ENCODE data around the gene ALAS1. TPM values are rescaled to one million over a fixed set of nuclear protein-coding genes. Genes with fewer than 3 reads are reported as not detected.

Gene ALAS1
- total and polyA plus RNA-seq, 2 of the 13 experiments (the other 11 are each of a cell fraction or from before 2014, with no cell fraction given) = 36.0 to 43.2 TPM

DNA sequence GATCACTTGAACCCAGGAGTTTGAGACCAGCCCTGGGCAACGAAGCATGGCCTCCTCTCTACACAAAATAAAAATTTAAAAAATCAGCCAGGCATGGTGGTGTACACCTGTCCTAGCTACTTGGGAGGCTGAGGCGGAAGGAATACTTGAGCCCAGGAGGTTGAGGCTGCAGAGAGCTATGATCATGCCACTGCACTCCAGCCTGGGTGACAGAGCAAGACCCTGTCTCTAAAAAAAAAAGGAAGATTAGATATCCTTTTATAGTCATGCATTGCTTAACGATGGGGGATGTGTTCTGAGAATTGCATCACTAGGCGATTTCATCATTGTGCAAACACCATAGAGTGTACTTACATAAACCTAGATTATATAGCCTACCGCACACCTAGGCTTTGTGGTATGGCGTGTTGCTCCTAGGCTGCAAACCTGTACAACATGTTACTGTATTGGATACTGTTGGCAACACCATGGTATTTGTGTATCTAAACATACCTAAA lies 12.6 kb downstream of the ALAS1 start (continued):
- TF ChIP-seq, protein P1, sequence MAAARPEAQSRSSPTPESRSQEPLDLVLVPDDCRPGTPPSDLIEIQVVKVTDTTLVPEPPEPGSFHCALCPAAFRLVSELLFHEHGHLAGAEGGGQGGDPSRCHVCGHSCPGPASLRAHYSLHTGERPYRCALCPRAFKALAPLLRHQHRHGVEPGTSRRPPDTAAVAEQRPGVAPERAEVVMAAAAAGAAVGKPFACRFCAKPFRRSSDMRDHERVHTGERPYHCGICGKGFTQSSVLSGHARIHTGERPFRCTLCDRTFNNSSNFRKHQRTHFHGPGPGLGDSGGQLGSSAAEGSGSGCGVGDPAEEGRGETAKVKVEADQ (CRISPR knock-in tag; IDR thresholded peaks at IDR 0.05; ENCODE audit: borderline replicate concordance) = peak; percentile 78; the same call in 1 of the 2 replicates
- TF ChIP-seq LCORL (IDR thresholded peaks at IDR 0.05) (peak; percentile 81), LCORL (CRISPR knock-in tag; IDR thresholded peaks at IDR 0.05) (peak; percentile 70; the same call in 1 of the 2 replicates), TEAD2 (CRISPR knock-in tag; IDR thresholded peaks at IDR 0.05) (no peak), MTF1 (CRISPR knock-in tag; IDR thresholded peaks at IDR 0.05) (no peak), HHEX (CRISPR knock-in tag; IDR thresholded peaks at IDR 0.05) (peak; percentile 75; the same call in 1 of the 2 replicates), TCF7 (IDR thresholded peaks at IDR 0.05; ENCODE audit: low read depth) (peak; percentile 54), ZNF251 (CRISPR knock-in tag; IDR thresholded peaks at IDR 0.05) (no peak), TCF12 (IDR thresholded peaks at IDR 0.05) (no peak), TCF12 (CRISPR knock-in tag; IDR thresholded peaks at IDR 0.05) (peak; percentile 51; the same call in 1 of the 2 replicates), REPIN1 (CRISPR knock-in tag; IDR thresholded peaks at IDR 0.05; ENCODE audit: borderline replicate concordance, low read depth) (peak; percentile 65; the same call in 1 of the 2 replicates), KDM4B (CRISPR knock-in tag; IDR thresholded peaks at IDR 0.05) (no peak), MIER2 (CRISPR knock-in tag; IDR thresholded peaks at IDR 0.05) (peak; percentile 71; the same call in 1 of the 2 replicates), STAT5B (CRISPR knock-in tag; IDR thresholded peaks at IDR 0.05) (no peak), SSRP1 (CRISPR knock-in tag; IDR thresholded peaks at IDR 0.05) (0 out of 2 replicates have a peak, but pooled peaks have one; percentile 65), ZNF713 (CRISPR knock-in tag; IDR thresholded peaks at IDR 0.05) (no peak), ARNT2 (CRISPR knock-in tag; IDR thresholded peaks at IDR 0.05; ENCODE audit: low read depth) (peak; percentile 65), ZNF878 (CRISPR knock-in tag; IDR thresholded peaks at IDR 0.05) (peak; percentile 51; the same call in 1 of the 2 replicates), ETV6 (CRISPR knock-in tag; conservative IDR thresholded peaks at IDR 0.05) (no peak), HOXA5 (CRISPR knock-in tag; IDR thresholded peaks at IDR 0.05) (peak; percentile 71; the same call in 1 of the 2 replicates), ZNF607 (CRISPR knock-in tag; IDR thresholded peaks at IDR 0.05; ENCODE audit: borderline replicate concordance) (no peak)
- TF ChIP-seq, protein P2, sequence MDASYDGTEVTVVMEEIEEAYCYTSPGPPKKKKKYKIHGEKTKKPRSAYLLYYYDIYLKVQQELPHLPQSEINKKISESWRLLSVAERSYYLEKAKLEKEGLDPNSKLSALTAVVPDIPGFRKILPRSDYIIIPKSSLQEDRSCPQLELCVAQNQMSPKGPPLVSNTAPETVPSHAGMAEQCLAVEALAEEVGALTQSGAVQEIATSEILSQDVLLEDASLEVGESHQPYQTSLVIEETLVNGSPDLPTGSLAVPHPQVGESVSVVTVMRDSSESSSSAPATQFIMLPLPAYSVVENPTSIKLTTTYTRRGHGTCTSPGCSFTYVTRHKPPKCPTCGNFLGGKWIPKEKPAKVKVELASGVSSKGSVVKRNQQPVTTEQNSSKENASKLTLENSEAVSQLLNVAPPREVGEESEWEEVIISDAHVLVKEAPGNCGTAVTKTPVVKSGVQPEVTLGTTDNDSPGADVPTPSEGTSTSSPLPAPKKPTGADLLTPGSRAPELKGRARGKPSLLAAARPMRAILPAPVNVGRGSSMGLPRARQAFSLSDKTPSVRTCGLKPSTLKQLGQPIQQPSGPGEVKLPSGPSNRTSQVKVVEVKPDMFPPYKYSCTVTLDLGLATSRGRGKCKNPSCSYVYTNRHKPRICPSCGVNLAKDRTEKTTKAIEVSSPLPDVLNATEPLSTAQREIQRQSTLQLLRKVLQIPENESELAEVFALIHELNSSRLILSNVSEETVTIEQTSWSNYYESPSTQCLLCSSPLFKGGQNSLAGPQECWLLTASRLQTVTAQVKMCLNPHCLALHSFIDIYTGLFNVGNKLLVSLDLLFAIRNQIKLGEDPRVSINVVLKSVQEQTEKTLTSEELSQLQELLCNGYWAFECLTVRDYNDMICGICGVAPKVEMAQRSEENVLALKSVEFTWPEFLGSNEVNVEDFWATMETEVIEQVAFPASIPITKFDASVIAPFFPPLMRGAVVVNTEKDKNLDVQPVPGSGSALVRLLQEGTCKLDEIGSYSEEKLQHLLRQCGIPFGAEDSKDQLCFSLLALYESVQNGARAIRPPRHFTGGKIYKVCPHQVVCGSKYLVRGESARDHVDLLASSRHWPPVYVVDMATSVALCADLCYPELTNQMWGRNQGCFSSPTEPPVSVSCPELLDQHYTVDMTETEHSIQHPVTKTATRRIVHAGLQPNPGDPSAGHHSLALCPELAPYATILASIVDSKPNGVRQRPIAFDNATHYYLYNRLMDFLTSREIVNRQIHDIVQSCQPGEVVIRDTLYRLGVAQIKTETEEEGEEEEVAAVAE (CRISPR knock-in tag; IDR thresholded peaks at IDR 0.05; ENCODE audit: borderline replicate concordance) = 0 out of 2 replicates have a peak, but pooled peaks have one; percentile 80
- TF ChIP-seq, protein P3, sequence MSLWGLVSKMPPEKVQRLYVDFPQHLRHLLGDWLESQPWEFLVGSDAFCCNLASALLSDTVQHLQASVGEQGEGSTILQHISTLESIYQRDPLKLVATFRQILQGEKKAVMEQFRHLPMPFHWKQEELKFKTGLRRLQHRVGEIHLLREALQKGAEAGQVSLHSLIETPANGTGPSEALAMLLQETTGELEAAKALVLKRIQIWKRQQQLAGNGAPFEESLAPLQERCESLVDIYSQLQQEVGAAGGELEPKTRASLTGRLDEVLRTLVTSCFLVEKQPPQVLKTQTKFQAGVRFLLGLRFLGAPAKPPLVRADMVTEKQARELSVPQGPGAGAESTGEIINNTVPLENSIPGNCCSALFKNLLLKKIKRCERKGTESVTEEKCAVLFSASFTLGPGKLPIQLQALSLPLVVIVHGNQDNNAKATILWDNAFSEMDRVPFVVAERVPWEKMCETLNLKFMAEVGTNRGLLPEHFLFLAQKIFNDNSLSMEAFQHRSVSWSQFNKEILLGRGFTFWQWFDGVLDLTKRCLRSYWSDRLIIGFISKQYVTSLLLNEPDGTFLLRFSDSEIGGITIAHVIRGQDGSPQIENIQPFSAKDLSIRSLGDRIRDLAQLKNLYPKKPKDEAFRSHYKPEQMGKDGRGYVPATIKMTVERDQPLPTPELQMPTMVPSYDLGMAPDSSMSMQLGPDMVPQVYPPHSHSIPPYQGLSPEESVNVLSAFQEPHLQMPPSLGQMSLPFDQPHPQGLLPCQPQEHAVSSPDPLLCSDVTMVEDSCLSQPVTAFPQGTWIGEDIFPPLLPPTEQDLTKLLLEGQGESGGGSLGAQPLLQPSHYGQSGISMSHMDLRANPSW (CRISPR knock-in tag; IDR thresholded peaks at IDR 0.05; ENCODE audit: borderline replicate concordance) = no peak

Measured in HepG2 (cell line).